H1 (cell line): ENCODE results near the gene PDE4D. TPM values are rescaled to one million over a fixed set of nuclear protein-coding genes. Genes with fewer than 3 reads are reported as not detected.

Experiments
- CTCF ChIA-PET: fragments of 300-600 bp; sonication (Branson Sonifier 250); formaldehyde crosslinking; loops from one replicate; lab custom pipeline; 2021; ENCODE audit not compliant: partially characterized antibody; lab: Charles Lee
- POLR2A ChIA-PET: fragments of 300-600 bp; sonication (Branson Sonifier 250); formaldehyde crosslinking; loops from one replicate; lab custom pipeline; 2021; ENCODE audit warnings: inconsistent platforms; ENCODE audit not compliant: partially characterized antibody; lab: Charles Lee
- DNase-seq, 2 experiments: peaks; one replicate each; pipeline versions ENCODE4 v3.0.0 to v3.0.0-alpha.2; 2010 to 2022; ENCODE audit warnings: low spot score in 2 of 2, low read depth in 1 of 2, mixed read lengths in 1 of 2
- FAIRE-seq: peaks from 2 replicates; lab custom pipeline; 2011; peaks lifted over from hg19 to GRCh38; lab: Jason Lieb, UNC
- H2AFZ ChIP-seq: 2 replicates; pipeline ENCODE4 v1.8.1; 2012; ENCODE audit warnings: low read length, inconsistent platforms
- H2AK5ac ChIP-seq: 2 replicates; pipeline ENCODE4 v1.6.1; 2013; ENCODE audit warnings: low read depth, low read length
- H2BK120ac ChIP-seq: replicated peaks from 2 replicates; pipeline ENCODE3; 2013; ENCODE audit warnings: low read depth, low read length, inconsistent platforms
- H2BK12ac ChIP-seq: 2 replicates; pipeline ENCODE4 v1.6.1; 2013; ENCODE audit warnings: low read depth, low read length
- H2BK15ac ChIP-seq: 2 replicates; pipeline ENCODE4 v1.6.1; 2013; ENCODE audit warnings: low read length
- H2BK20ac ChIP-seq: 2 replicates; pipeline ENCODE4 v1.6.1; 2013; ENCODE audit warnings: low read length
- H2BK5ac ChIP-seq: 2 replicates; pipeline ENCODE4 v1.6.1; 2013; ENCODE audit warnings: low read depth, low read length
- H3K14ac ChIP-seq: 2 replicates; pipeline ENCODE4 v1.6.1; 2013; ENCODE audit warnings: inconsistent platforms; ENCODE audit not compliant: insufficient read length
- H3K18ac ChIP-seq: 2 replicates; pipeline ENCODE4 v1.6.1; 2013; ENCODE audit warnings: low read length; ENCODE audit errors: extremely low read depth
- H3K23ac ChIP-seq: 2 replicates; pipeline ENCODE4 v1.6.1; 2013; ENCODE audit warnings: inconsistent platforms; ENCODE audit not compliant: insufficient read length
- H3K23me2 ChIP-seq: 2 replicates; pipeline ENCODE4 v1.6.1; 2013; ENCODE audit warnings: low read depth, low read length
- H3K27ac ChIP-seq: 2 replicates; pipeline ENCODE4 v1.6.1; 2011; ENCODE audit warnings: low read depth, low read length, inconsistent platforms
- H3K27me3 ChIP-seq, 4 experiments: replicated peaks in 1 of 4; 1 replicate in 1 of 4; 2 replicates in 3 of 4; pipeline versions ENCODE4 v1.6.1 to v1.8.1; 2011 to 2013; ENCODE audit warnings: low read length in 3 of 4, mild to moderate bottlenecking in 3 of 4, inconsistent platforms in 2 of 4, mixed read lengths in 2 of 4, moderate library complexity in 1 of 4; ENCODE audit not compliant: control insufficient read depth in 3 of 4, insufficient read depth in 3 of 4; ENCODE audit errors: extremely low read depth in 1 of 4
- H3K36me3 ChIP-seq, 4 experiments: 2 replicates each; pipeline versions ENCODE4 v1.6.1 to v1.8.1; 2011 to 2013; ENCODE audit warnings: mild to moderate bottlenecking in 4 of 4, low read length in 3 of 4, moderate library complexity in 2 of 4, control low read depth in 1 of 4, inconsistent platforms in 1 of 4; ENCODE audit not compliant: insufficient read depth in 4 of 4, control insufficient read depth in 2 of 4
- H3K4ac ChIP-seq: replicated peaks from 2 replicates; pipeline ENCODE3; 2013; ENCODE audit warnings: low read length, low read depth, mixed read lengths, inconsistent platforms; ENCODE audit not compliant: insufficient read length
- H3K4me1 ChIP-seq, 4 experiments: replicated peaks in 1 of 4; 1 replicate in 1 of 4; 2 replicates in 3 of 4; pipeline versions ENCODE4 v1.6.1 to v1.8.1; 2011 to 2013; ENCODE audit warnings: low read length in 3 of 4, inconsistent platforms in 2 of 4, mixed read lengths in 1 of 4; ENCODE audit not compliant: insufficient read depth in 4 of 4, control insufficient read depth in 3 of 4
- H3K4me2 ChIP-seq, 2 experiments: 2 replicates each; pipeline versions ENCODE4 v1.6.1 to v1.8.1; 2011 to 2013; ENCODE audit warnings: low read depth in 2 of 2, low read length in 2 of 2, control low read depth in 1 of 2, inconsistent platforms in 1 of 2, mild to moderate bottlenecking in 1 of 2; ENCODE audit not compliant: insufficient read depth in 1 of 2
- H3K4me3 ChIP-seq, 4 experiments: fragments of 200-600, 300-600 bp in 1 of 4; sonication (generic), shearing (Covaris generic), sonication (Bioruptor Twin) in 1 of 4; 2 replicates each; pipeline versions ENCODE4 v1.5.1 to v1.8.1; 2011 to 2016; ENCODE audit warnings: low read length in 4 of 4, low read depth in 3 of 4, control low read depth in 2 of 4, inconsistent platforms in 2 of 4, mild to moderate bottlenecking in 2 of 4, mixed read lengths in 1 of 4, moderate library complexity in 1 of 4; ENCODE audit not compliant: insufficient read depth in 2 of 4; ENCODE audit errors: extremely low read depth in 1 of 4
- H3K56ac ChIP-seq: replicated peaks from 2 replicates; pipeline ENCODE3; 2013; ENCODE audit warnings: low read depth, mild to moderate bottlenecking, mixed read lengths, low read length, inconsistent platforms; ENCODE audit not compliant: insufficient read length
- H3K79me1 ChIP-seq: 2 replicates; pipeline ENCODE4 v1.6.1; 2013; ENCODE audit warnings: low read depth, low read length, control low read depth
- H3K79me2 ChIP-seq, 2 experiments: 2 replicates each; pipeline versions ENCODE4 v1.6.1 to v1.8.1; 2012 to 2013; ENCODE audit warnings: low read length in 2 of 2, mild to moderate bottlenecking in 2 of 2, inconsistent platforms in 1 of 2; ENCODE audit not compliant: insufficient read depth in 2 of 2, control insufficient read depth in 1 of 2
- H3K9ac ChIP-seq, 4 experiments: replicated peaks in 1 of 4; 1 replicate in 1 of 4; 2 replicates in 3 of 4; pipeline versions ENCODE4 v1.6.1 to v1.8.1; 2011 to 2013; ENCODE audit warnings: low read depth in 3 of 4, low read length in 3 of 4, control low read depth in 2 of 4, mild to moderate bottlenecking in 2 of 4, moderate library complexity in 2 of 4, inconsistent platforms in 1 of 4; ENCODE audit errors: extremely low read depth in 1 of 4
- H3K9me3 ChIP-seq, 2 experiments: 2 replicates each; pipeline versions ENCODE4 v1.6.1 to v1.8.1; 2012 to 2013; ENCODE audit warnings: mild to moderate bottlenecking in 2 of 2, moderate library complexity in 2 of 2, control low read depth in 1 of 2, inconsistent platforms in 1 of 2, low read depth in 1 of 2, low read length in 1 of 2, mixed read lengths in 1 of 2; ENCODE audit not compliant: insufficient read depth in 2 of 2
- H4K20me1 ChIP-seq, 2 experiments: replicated peaks in 1 of 2; 2 replicates each; pipeline versions ENCODE3 to v1.8.1; 2011 to 2013; ENCODE audit warnings: inconsistent platforms in 2 of 2, low read length in 2 of 2, mild to moderate bottlenecking in 1 of 2; ENCODE audit not compliant: insufficient read depth in 2 of 2, control insufficient read depth in 1 of 2
- H4K5ac ChIP-seq: 2 replicates; pipeline ENCODE4 v1.6.1; 2013; ENCODE audit warnings: low read length, low read depth, mixed read lengths, inconsistent platforms; ENCODE audit not compliant: insufficient read length
- H4K8ac ChIP-seq: 2 replicates; pipeline ENCODE4 v1.8.0; 2013; ENCODE audit warnings: mild to moderate bottlenecking, moderate library complexity, low read length, inconsistent platforms; ENCODE audit not compliant: insufficient read depth; ENCODE audit errors: extremely low read depth
- H4K91ac ChIP-seq: replicated peaks from 2 replicates; pipeline ENCODE3; 2013; ENCODE audit warnings: low read length, mixed read lengths, inconsistent platforms; ENCODE audit not compliant: insufficient read length
- ATF2 ChIP-seq: IDR thresholded peaks from 2 replicates; pipeline ENCODE4 v1.6.1; 2012; ENCODE audit warnings: low read length, inconsistent platforms
- WGBS, 2 experiments: shearing (Covaris generic) in 1 of 2; methylation state at CpG; one replicate each; pipeline versions ENCODE4 v1.1.6 to v1.1.7; 2013 to 2015; ENCODE audit warnings: low lambda C conversion rate in 2 of 2, mixed read lengths in 2 of 2, inconsistent platforms in 1 of 2, low coverage in 1 of 2, missing lambda C conversion rate in 1 of 2; ENCODE audit not compliant: insufficient replicate concordance in 2 of 2, insufficient coverage in 1 of 2, insufficient read length in 1 of 2; ENCODE audit errors: extremely low coverage in 1 of 2, missing lambda C conversion rate in 1 of 2; 5-methylcytosine and 5-hydroxymethylcytosine counted together
- polyA plus RNA-seq, 7 experiments: library from polyadenylated mRNA; depleted of rRNA in 3 of 7; stranded (reverse) in 5 of 7; unstranded in 2 of 7; fragments of >200 nt in 5 of 7; fragments of 200-250 nt in 2 of 7; gene quantifications; 1 replicate in 5 of 7; 2 replicates in 1 of 7; 4 replicates in 1 of 7; pipeline versions ENCODE4 v1.2.1 to v1.2.3, GENCODE V29; 2011 to 2013; ENCODE audit warnings: missing spikeins in 2 of 7, mixed read lengths in 2 of 7
- total RNA-seq: library from RNA; stranded (reverse); fragmentation: NEBNext Ultra II Directional; extraction: Animal tissue kit (Norgen Biotek cat#: 25700); gene quantifications from 2 replicates; pipeline ENCODE4 v1.2.1, GENCODE V29; 2021

The PDE4D gene
- total and polyA plus RNA-seq, 2 of the 8 experiments (the other 6 are each of a cell fraction or from before 2014, with no cell fraction given), result 2.3 to 3.7 TPM

- no peak overlapping the region for H4K5ac ChIP-seq
- no peaks in the 10 kb centered on the region for H3K27me3 ChIP-seq
- ChIA-PET CTCF (no interaction called here), POLR2A (no interaction called here)
- WGBS, 2 experiments, result 91% methylated on average over 1 of the region's 1 CpG; no CpG with 5 or more reads in 1 of the 2 experiments
- no peak overlapping the region for H2BK15ac ChIP-seq
- H3K23ac ChIP-seq, result no peak overlapping the region
- no peak overlapping the region for H2BK5ac ChIP-seq
- H2AK5ac ChIP-seq, result no peak overlapping the region; the same call in 1 of the 2 replicates
- H4K91ac ChIP-seq, result no peak overlapping the region
- no peaks in the 10 kb centered on the region for H4K20me1 ChIP-seq
- FAIRE-seq (no peak), DNase-seq (no peak)
- no peak overlapping the region for H3K27ac ChIP-seq
- no peaks in the 10 kb centered on the region for H3K79me1 ChIP-seq
- no peaks in the 10 kb centered on the region for H3K79me2 ChIP-seq
- H3K4me2 ChIP-seq, result no peak overlapping the region
- H3K9ac ChIP-seq, result no peak overlapping the region
- H3K9me3 ChIP-seq, result peaks cover 0 to 5% of the 10 kb centered on the region in 2 experiments; a peak in 1 of 4 replicates
- peaks cover 2 to 17% (median 8%) of the 10 kb centered on the region in 4 experiments; a peak in 6 of 7 replicates for H3K4me1 ChIP-seq
- H4K8ac ChIP-seq, result no peak overlapping the region
- H3K36me3 ChIP-seq, result no peaks in the 10 kb centered on the region
- no peak overlapping the region for H2BK12ac ChIP-seq
- no peak overlapping the region for H3K56ac ChIP-seq
- TF ChIP-seq ATF2, result no peak
- no peak overlapping the region for H3K4me3 ChIP-seq
- no peak overlapping the region for H3K4ac ChIP-seq
- H3K23me2 ChIP-seq, result peaks cover 2% of the 10 kb centered on the region; the same call in 1 of the 2 replicates
- no peak overlapping the region for H2BK20ac ChIP-seq
- no peak overlapping the region for H3K14ac ChIP-seq
- no peak overlapping the region for H2BK120ac ChIP-seq
- no peak overlapping the region for H3K18ac ChIP-seq
- no peak overlapping the region for H2AFZ ChIP-seq
Measured at GRCh38 chr5:59564895-59565294, 328.6 kb downstream of the PDE4D start.
